GM19452 (cell line): ENCODE measurements around the gene NRAP.

Source experiments
- ATAC-seq: cut with Tn5 transposase; IDR thresholded peaks from one replicate; pipeline ENCODE4 v1.9.1; 2021; ENCODE audit not compliant: unreplicated experiment

Gene NRAP

GRCh38 chr10:113539789-113540188 lies 124.1 kb downstream of the NRAP start:
- ATAC-seq = no peak
